Stomach (tissue), 9 donors: Measurements from ENCODE around the gene UBE2O. TPM values are rescaled to one million over a fixed set of nuclear protein-coding genes. Genes with fewer than 3 reads are reported as not detected.

Experiments used
- DNase-seq, 2 donors: peaks; one replicate each; pipeline versions ENCODE4 v3.0.0 to v3.0.0-alpha.2; 2013 to 2019
- H3K27ac ChIP-seq, 5 donors: fragments of 200-600 bp in 4 of 5; sonication (generic) in 4 of 5; one replicate each; pipeline ENCODE4 v1.5.1; 2013 to 2019; ENCODE audit warnings: mild to moderate bottlenecking in 1 of 5, moderate library complexity in 1 of 5
- H3K27me3 ChIP-seq, 3 donors: fragments of 200-600 bp; sonication (generic); one replicate each; pipeline ENCODE4 v1.5.1; 2017 to 2019; ENCODE audit warnings: mixed run types in 1 of 3
- H3K36me3 ChIP-seq, 4 donors: fragments of 200-600 bp; sonication (generic); 1 replicate in 3 of 4; 2 replicates in 1 of 4; pipeline ENCODE4 v1.5.1; 2016 to 2019
- H3K4me1 ChIP-seq, 4 donors: fragments of 200-600 bp; sonication (generic); one replicate each; pipeline ENCODE4 v1.5.1; 2016 to 2019
- H3K4me3 ChIP-seq, 4 donors: fragments of 200-600 bp; sonication (generic) in 3 of 4; one replicate each; pipeline ENCODE4 v1.5.1; 2016 to 2019; ENCODE audit warnings: mild to moderate bottlenecking in 1 of 4
- H3K9me3 ChIP-seq, 4 donors: fragments of 200-600 bp; sonication (generic); one replicate each; pipeline ENCODE4 v1.5.1; 2016 to 2019
- CTCF ChIP-seq, 7 experiments: fragments of 450-650 bp in 4 of 7; fragments of 200-600 bp in 3 of 7; sonication (generic) in 3 of 7; IDR thresholded peaks; one replicate each; pipeline ENCODE4 v1.5.1; 2016 to 2019; ENCODE audit warnings: antibody characterized with exemption in 7 of 7, control low read depth in 2 of 7, mild to moderate bottlenecking in 1 of 7
- EP300 ChIP-seq: sonication (generic); formaldehyde crosslinking; IDR thresholded peaks from one replicate; pipeline ENCODE4 v1.6.1; 2017; ENCODE audit warnings: antibody characterized with exemption
- POLR2A ChIP-seq, 4 donors: fragments of 450-650 bp; IDR thresholded peaks; one replicate each; pipeline ENCODE4 v1.6.1; 2016; ENCODE audit warnings: antibody characterized with exemption in 4 of 4, control low read depth in 2 of 4, mild to moderate bottlenecking in 1 of 4, moderate library complexity in 1 of 4
- POLR2AphosphoS5 ChIP-seq, 3 donors: sonication (generic); formaldehyde crosslinking; IDR thresholded peaks; one replicate each; pipeline ENCODE4 v1.6.1; 2016; ENCODE audit warnings: antibody characterized with exemption in 3 of 3
- whole genome bisulfite sequencing, 5 donors: extraction: QIAGEN DNeasy Blood & Tissue Kit in 3 of 5; methylation state at CpG; one replicate each; pipeline versions ENCODE4 v1.1.5 to v1.1.7; 2013 to 2018; 5-methylcytosine and 5-hydroxymethylcytosine counted together
- intact Hi-C: fragments of 100-400 bp; cut with DNase I; formaldehyde crosslinking; loops from one replicate; pipeline ENCODE4 v1.15.1; 2023; ENCODE audit warnings: low total_unique reads
- polyA plus RNA-seq, 3 donors: library from polyadenylated mRNA; stranded (reverse); fragments of 200-250 nt; gene quantifications; one replicate each; pipeline ENCODE4 v1.2.3, GENCODE V29; 2013
- total RNA-seq, 5 donors: library from RNA; depleted of rRNA; stranded (reverse); fragments of >200 nt; gene quantifications; one replicate each; pipeline versions ENCODE4 v1.1.0 to v1.2.3, GENCODE V29; 2014 to 2016
- donor health status: healthy with polysubstance abuse.
- donor health status: Bipolar disorder and iron deficiency.
- donor health status: healthy.

The UBE2O gene
- total and polyA plus RNA-seq, 8 donors = 4.6 to 32.7 (median 11.9) TPM

- intact Hi-C loops = no loop called here
Measured at GRCh38 chr17:76386966-76387765, 65.8 kb downstream of the UBE2O start.

GRCh38 chr17:76385892-76386786 is 66.8 kb downstream of the UBE2O start:
- intact Hi-C loops = no loop called here
- no peaks in the 10 kb centered on the region for H3K9me3 ChIP-seq
- 19 to 31% (median 30%) methylated on average over 18 to 52 of the region's 52 CpGs for WGBS, 5 donors
- H3K4me3 ChIP-seq = peak overlapping the region; percentile 51 to 76 (median 60)
- H3K36me3 ChIP-seq = peaks cover 6 to 22% (median 17%) of the 10 kb centered on the region in 4 donors
- peaks cover 37 to 52% (median 46%) of the 10 kb centered on the region in 4 donors for H3K4me1 ChIP-seq
- peak overlapping the region in 3 of 5 donors; percentile 80 to 87 (median 86) for H3K27ac ChIP-seq
- peak; percentile 85 to 90 for DNase-seq
- H3K27me3 ChIP-seq = peaks cover 0 to 29% (median 17%) of the 10 kb centered on the region in 3 donors
- no peak for TF ChIP-seq POLR2AphosphoS5 (IDR thresholded peaks at IDR 0.05)
- TF ChIP-seq CTCF (IDR thresholded peaks at IDR 0.05) = peak in 5 of 7 experiments; percentile 62 to 98 (median 74)

More at GRCh38 chr17:76386966-76387765, 65.8 kb downstream of the UBE2O start:
- Histone ChIP-seq H3K4me1 (peaks cover 37 to 46% (median 43%) of the 10 kb centered on the region in 4 donors), H3K27me3 (peaks cover 0 to 26% (median 17%) of the 10 kb centered on the region in 3 donors), H3K27ac (no peak overlapping the region), H3K36me3 (peaks cover 11 to 32% (median 28%) of the 10 kb centered on the region in 4 donors), H3K4me3 (peak overlapping the region in 1 of 4 donors; percentile 60), H3K9me3 (no peaks in the 10 kb centered on the region)
- TF ChIP-seq POLR2AphosphoS5 (IDR thresholded peaks at IDR 0.05) = no peak
- no peak for TF ChIP-seq CTCF (IDR thresholded peaks at IDR 0.05)
- no peak for TF ChIP-seq EP300
- TF ChIP-seq POLR2A (IDR thresholded peaks at IDR 0.05) = no peak
- no peak for DNase-seq
- WGBS, 5 donors = 83 to 90% (median 85%) methylated on average over 31 of the region's 31 CpGs

- 1 to 5% (median 1%) methylated on average over 18 to 74 of the region's 74 CpGs for WGBS, 5 donors
- Histone ChIP-seq H3K9me3 (no peaks in the 10 kb centered on the region), H3K27me3 (peaks cover 0 to 29% (median 17%) of the 10 kb centered on the region in 3 donors), H3K4me1 (peaks cover 37 to 52% (median 46%) of the 10 kb centered on the region in 4 donors), H3K27ac (peak overlapping the region; percentile 47 to 87 (median 80)), H3K36me3 (peaks cover 0 to 13% (median 8%) of the 10 kb centered on the region in 4 donors), H3K4me3 (peak overlapping the region; percentile 51 to 76 (median 60))
- DNase-seq = peak; percentile 31 to 56
- TF ChIP-seq EP300 (no peak), CTCF (IDR thresholded peaks at IDR 0.05) (no peak), POLR2AphosphoS5 (IDR thresholded peaks at IDR 0.05) (no peak), POLR2A (IDR thresholded peaks at IDR 0.05) (no peak)
- intact Hi-C loops = no loop called here
Measured at GRCh38 chr17:76384987-76385891, 67.7 kb downstream of the UBE2O start.
